ENCODE results near the gene ME3.
"Not testable (repeated sequence)": the region's sequence is repeated elsewhere in the genome, so short reads cannot be mapped to it uniquely, and the experiment has no call there.

ME3 gene

DNA sequence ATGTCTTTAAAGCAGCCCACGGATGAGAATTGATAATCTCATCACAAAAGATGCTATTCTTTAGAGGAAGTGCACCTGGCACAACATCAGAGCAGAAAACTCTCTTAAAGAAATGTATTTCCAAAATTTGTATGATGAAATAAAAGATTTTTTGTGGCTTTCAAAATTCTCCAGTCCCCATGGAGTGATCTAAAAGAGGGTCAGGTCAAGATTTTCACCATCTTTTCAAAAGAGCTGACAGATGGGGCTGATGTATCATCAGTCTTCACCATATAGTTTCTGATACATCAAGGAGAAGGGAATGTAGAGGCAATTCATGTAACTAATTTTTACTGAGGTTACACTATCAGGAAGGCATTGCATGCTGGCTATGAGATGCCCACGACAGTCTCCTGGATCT is 11.7 kb downstream of the ME3 start:
- DNase-seq: no peak

DNA sequence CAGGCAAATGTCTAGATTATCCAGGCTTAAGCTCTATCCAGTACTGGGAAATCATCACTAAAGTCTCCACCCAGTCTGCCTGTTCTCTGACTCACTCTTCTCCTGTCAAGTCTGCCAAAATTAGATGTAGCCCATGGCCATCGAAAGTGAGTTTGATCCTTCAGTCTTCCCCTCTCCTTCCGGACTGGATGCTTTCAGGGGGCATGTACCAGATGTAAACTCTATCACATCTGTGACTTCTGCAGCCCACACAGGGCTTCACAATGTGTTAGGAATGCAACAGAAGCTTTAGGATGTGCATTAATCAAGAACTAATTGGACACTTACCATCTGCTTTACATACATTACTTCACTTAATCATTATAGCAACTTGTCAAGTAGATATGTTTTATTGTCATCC is 12.3 kb downstream of the ME3 start:
- peak; percentile 98 for DNase-seq

DNA sequence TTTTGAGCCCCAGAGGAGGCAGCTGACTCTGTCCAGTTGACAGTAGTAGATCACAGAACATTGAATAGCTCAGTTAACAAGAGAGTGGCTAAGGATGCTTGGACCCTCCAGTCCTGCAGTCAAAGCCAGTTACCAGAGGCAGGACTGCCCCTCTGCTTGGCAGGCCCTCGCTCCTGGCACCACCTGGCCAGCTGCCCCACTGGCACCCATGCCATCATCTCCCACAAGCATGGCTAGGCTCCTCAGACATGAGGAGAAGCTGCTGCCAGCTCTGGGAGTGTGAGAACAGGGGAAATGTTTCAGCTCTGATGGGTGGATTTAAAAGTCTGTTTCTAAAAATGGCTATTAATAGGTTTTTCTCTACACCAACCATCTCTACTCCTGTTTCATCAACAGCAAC is 13.9 kb downstream of the ME3 start:
- DNase-seq: no peak

DNA sequence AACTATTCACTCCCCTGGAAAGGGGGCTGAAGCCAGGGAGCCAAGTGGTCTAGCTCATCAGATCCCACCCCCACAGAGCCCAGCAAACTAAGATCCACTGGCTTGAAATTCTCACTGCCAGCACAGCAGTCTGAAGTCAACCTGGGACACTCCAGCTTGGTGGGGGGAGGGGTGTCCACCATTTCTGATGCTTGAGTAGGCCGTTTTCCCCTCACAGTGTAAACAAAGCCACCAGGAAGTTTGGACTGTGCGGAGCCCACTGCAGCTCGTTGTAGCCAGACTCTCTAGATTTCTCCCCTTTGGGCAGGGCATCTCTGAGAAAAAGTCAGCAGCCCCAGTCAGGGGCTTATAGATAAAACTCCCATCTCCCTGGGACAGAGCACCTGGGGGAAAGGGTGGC is 27.2 kb downstream of the ME3 start:
- not testable (repeated sequence) for DNase-seq

DNA sequence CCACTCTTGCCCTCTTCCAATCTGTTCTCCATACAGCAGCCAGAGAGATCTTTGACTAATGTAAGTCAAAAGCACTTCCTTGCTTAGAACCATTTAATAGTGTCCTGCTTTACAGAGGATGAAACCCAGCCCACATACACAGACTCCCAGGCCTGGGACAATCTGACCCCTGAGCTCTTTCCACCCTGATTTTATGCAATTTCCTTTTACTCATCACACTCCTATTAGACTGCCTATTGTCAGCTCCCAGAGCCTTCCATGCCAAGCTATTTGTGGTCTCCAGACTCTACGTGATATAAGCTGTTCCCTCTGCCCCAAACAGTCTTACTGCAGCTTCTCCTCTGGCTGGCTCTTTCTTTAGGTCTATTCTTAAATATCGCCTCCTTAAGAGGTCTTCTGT is 28.1 kb downstream of the ME3 start:
- peak; percentile 33 for DNase-seq

DNA sequence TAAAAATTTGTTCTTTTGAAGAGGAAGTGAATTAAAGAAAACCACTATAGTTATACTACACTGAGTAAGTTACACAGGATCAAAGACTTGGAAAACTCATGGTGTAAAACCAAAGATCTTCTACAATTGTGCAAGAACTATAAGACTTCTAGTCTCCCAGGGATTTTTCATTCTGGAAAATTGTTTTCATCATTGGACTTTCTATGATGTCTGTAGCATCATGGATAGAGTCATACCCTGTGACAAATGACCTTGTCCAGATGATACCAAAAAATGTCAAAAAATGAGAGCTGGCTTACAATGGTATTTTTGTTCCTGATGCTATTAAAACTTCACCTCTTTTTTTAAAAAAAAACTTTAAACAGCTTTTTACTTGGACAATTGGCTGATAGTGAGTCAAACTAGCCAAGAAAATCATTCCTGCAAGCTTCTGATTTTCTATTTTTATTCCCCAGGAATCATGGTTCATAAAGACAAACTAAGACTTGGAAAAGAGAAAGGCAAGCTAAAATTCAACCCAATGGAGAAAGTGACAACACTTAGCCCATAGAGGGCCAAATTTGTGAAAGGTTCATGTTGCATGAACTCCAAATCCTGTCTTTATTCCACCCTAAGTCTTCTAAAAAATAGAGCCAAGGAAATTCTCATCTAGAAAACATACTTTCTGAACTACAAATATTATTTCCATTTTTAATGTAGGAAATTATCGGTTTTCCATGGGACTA is 30.7 kb downstream of the ME3 start:
- DNase-seq: no peak

DNA sequence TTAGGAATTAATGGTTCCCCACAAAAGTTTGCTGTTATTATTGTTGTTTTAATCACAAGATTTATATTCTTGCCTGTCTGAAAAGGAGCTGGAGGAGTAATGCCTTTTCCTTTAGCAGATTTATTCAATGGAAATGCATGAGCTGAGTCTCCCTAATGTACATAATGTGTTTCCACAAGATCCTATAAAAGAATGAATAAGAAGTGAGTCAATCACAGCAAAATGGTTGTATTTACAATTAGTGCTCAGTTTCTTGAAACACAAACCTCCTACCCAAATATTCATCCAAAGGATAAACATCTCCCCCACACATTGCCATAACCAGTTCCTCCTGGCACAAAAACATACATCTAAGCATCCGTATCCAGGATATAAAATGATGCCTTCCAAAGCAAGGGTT is 33.3 kb downstream of the ME3 start:
- peak; percentile 56 for DNase-seq

DNA sequence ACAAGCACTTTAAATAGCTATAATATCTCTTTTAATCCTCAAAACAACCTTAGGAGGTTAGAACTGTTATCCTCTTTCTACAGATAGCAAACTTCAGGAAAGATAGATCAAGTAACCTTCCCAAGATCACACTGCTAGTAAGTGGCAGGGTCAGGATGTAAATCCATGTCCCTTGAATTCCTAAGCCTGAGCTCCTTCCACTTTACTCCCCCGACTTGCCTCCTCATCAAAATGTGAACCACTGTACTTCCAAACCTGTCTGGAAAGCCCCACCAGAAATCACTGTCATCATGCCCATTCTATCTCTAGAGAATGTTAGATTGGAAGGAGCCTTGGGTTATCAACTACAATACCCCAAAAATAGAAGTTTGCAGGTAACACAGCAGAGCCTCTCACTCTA is 33.7 kb downstream of the ME3 start:
- DNase-seq: no peak

DNA sequence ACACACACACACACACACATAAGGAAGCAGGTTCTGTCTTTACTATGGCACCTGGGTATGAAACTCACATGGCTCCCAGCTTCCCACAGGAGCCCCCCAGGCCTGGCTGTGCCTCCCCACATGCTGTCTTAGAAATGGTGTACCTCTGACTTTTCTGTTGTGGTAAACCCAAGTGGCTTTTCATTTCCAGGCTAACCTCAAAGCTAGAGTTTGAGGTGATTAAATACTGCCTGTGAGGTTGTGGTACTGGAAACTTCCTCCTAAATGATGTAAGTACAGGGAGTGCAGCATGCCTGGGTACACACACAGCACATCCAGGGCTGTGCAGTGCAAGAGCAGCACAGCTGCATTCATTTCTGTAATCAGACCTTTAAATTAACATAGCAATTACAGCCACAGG is 34.4 kb downstream of the ME3 start:
- no peak for DNase-seq

DNA sequence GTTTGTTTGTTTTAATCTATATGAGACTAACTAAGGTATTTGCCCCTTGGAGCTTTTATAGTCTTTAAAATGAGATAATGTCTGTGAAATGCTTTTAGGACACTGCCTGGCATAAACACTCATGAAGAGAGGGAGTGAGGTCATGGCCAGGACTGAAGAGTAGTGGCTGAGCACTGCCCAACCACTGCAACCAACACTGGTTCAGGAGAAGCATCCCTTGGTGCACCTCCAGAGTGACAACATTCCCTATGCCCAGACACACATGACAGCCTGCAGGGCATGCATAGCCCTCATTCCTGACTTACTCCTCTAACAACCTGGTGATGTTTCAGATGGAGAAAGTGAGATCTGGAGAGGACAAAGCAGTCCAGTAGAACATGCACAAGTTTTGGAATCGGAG is 36.1 kb downstream of the ME3 start:
- no peak for DNase-seq

DNA sequence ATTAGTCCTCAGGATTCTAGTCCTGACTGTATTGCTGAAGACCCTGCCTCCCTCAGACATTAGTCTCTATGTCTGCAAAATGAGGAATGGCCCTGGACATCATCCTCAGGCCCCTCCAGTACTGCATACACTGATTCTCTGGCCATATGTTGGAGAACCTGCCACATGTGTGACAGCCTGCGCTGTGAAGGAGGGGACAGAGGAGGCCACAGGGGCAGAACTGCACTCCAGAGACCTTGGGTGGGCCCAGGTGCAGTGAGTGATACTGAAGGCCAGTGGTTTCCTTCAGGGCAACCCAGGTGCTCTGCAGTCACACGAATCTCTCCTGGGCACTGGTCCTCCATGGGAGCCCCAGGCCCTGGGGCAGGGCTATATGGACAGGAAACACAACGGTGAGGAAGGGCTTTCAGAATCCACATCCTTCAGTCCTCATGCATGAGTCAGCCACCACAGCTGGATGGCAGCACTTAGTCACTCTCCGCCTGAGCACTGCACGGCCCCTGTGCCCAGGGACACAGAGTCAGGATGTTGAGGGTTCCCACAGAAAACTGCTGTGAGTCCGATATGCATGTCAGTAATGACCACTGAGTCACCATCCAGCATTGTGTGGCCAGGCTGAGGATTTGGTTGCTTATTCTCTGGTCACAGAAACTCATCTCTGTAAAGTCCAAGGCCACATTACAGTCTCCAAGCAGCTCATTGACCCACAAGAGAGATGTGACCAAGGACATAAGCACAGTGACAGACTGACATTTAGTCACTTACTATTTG is 39.7 kb downstream of the ME3 start:
- DNase-seq: peak; percentile 94

DNA sequence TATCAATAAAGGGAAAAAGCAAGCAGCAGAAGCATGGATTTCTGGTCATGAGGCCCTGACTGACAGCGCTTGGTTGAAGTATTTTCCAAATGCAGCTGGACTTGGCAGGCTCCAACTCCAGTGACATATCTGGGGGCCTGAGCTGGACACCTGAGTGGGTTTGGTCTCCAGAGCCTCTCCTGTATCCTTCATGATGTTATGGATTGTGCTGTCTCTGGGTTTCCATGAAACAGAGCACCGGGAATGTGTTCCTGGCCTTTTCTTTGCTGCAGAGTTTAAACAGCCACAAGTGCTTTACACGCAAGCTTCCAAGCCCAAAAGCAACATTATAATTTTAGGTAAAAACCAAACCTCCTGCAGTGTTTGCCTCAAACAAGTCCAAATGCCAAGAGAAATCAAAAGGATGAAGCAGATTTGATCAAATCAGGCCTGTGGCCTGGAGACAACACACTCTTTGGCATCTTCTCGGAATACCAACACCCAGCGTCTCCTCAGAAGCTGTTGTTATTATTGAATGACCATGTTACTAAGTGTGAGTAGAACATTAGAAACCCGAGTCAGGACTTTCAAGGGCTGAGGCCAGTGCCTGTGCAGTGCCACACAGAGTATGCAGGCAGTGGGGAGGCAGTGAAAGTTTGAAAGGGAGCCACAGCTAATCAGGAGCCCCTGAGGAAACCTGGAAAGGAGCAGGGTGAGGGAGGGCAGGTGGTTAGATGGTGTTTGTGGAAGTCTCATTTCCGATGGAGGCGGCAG is 42.0 kb downstream of the ME3 start:
- DNase-seq: no peak

DNA sequence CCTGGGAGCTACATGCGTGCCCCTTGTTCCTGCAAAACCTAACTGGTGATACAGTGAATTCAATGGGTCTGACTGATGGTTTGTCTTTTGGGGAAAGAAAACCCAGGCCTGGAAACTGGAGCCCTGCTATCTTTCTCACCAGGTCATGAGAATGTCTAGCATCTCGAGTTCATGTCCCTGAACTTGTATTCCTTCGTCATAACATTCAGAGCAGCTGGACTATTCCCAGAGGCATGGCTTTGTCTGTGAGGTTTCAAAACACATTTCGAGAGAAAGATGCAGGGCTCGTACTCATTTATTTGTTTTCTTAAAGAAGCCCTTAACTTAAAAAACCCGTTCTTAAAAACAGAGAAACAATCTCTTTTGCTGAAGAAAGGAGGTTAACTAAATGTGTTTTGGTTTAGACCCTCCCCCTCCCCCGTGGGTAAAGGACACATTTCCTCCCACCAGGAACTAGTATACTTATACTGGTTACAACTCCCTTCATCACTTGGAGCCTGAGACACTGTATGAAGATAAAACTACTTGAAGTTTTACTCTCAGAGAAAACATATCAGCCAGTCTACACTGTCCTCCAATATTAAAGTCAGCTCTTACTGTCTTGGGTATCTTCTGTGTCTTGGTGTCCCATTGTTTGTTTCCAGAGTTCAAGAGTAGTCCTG is 43.2 kb downstream of the ME3 start:
- no peak for DNase-seq

DNA sequence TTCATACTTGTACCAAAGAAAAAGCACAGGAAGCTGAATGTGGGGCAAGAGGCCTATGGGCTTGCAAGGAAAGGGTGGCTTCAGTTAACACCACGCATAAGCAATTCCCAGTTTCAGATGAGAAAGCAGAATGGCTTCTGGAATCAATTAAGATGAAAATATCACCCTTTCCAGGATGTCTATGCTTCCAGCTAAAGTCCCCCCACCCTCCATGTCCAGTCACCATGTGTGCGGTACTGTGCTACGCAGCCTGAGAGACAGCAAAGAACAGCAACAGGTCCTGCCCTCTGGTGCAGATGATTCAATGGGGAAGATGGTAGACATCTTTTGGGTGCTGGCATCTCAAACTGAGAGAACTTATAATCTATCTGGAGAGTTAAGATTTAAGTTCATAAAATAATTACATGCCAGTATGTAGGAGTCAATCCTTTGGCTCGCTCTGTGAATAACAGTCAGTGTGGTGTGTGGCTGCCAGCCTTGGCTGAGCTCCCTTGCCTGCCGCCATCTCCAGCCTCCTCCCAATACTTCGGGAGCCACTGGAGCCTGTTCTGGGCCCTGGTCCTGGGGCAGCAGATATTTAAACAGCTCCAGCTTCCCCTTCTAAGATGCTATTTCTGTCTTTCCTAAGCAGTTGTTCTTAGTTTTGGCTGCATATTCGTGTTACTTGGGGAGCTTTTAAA is 44.5 kb downstream of the ME3 start:
- peak; percentile 67 for DNase-seq

DNA sequence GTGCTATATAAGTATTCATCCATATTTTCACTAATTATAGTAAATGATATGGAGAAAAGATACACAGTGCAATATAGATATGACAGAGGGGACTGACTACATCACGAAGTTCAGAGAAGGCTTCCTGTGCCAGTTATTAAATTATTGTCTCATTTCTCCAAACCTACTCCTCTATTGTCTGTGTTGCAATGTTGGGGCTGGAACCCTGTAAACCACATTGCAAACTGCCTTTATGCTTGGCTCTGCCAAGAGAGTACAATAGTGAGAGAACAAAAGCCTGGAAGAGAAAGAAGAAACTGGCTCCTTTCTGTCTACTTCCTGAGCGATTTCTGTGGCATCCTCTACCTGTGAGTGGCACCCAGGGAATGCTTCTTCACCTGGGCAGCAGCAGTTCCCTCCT is 46.4 kb downstream of the ME3 start:
- no peak for DNase-seq

DNA sequence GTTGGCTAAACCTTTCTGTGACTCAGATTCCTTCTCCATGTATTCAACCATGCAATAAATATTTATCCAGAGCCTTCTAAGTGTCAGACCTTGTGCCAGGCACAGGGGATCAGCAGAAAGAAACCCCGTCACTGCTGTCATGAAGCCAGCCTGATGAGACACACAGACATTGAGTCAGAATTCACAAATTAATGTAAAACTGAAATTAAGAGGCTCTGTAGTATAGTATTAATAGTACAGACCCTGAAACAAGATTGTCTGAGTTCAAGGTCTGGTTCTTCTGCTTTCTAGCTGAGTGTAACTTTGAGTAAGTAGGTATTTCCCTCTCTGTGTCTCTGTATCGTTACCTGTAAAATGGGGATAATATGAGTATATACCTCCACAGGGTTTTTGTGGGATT is 46.9 kb downstream of the ME3 start:
- DNase-seq: no peak

DNA sequence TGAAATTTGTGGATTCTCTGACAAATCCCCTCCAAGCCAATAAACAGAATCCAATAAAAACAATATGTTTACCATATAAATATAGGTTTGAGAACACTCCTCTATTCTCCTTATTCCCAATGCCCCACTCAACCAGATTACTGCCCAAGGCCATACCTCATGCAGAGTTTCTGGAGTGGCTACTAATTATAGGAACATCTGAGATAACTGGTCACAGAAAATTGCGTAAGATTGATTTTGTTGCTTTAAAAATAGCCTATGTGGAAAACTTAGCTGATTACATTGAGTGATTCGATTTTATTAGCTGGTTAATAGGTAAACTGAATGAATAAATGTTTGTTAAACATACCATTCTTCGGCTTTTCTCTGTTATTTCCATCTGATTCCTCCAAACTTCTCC is 48.0 kb downstream of the ME3 start:
- no peak for DNase-seq

DNA sequence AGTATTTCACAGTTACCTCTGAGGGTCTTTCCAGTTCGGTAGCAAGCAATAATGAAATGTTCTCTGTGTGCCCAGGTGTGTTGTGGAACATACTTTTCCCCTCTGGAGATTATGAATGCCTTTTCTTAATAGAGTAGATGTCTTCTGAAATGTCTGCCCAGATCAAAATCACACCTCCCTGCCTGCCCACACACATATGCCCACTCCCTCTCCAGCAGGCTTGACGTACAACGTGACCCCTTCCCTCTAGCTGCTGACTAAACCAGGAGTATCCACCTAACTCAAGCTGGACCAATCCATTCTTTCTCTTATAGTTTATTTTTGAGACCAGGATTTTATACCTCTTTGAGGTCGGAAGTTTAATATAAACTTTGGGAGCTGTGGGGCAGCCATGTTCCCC is 48.7 kb downstream of the ME3 start:
- no peak for DNase-seq

DNA sequence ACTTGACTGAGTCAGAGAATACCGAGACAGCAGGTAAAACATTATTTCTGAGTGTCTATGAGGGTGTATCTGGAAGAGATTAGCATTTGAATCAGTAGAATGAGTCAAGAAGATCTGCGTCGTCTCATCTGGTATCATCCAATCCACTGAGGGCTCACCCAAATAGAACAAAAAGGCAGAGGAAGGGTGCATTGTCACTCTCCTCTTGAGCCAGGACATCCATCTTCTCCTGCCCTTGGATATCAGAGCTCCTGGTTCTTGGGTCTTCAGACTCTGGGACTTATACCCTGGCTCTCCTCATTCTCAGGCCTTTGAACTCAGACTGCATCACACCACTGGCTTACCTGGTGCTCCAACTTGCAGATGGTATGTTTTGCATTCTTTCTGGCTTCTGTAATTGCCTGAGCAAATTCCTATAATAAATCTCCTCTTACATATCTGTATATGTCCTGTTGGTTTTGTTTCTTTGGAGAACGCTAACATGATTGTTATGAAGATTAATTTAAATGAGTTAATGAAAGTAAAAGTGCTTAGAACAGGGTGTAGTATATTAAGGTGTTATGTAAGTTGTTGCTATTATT is 49.3 kb downstream of the ME3 start:
- no peak for DNase-seq

DNA sequence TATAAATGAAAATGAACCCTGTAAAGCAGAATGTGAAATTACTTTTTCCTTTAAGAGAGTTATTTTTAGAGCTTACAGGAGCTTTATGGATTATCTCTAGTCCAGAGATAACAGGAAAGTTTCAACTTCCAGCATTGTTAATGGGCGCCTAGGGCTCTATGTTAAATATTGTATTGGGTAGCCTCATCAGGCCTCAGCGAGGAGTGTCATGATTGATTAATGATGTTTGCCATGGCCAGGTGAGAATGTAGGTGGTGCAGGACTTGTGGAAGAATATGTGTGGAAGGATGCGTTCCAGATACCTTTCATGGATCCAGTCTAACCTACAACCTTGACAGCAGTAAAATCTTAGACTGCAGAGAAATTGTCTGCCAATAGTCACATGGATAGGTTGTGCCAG is 50.6 kb downstream of the ME3 start:
- no peak for DNase-seq

DNA sequence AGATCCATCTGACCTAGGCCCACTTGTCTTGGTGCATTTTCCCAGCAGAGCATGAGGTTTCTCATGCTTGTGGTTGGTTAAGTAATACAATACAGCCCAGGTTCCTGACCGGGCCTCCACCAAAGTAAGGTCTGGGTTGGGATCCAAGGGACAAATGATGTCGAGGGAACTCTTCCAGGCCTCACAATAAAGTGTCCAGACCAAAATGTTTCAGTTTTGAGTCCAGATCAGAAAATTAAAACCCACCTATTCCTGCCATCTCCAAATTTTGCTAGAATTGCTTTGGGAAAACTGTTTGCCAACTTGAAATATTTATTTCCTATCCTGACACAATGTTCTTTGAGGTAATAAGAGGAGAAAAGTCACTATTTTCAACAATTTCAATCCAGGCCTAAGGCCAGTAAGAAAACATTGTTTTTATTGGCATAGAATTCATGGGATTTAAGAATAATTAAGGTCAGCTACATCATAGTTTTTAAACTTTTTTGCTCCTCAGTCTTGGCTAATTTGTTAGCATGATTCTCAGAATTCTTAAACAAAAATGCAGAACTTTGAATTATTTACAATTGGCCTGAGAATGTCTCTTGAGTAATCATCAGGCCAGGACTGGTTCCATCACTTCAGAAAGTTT is 51.4 kb downstream of the ME3 start:
- peak; percentile 70 for DNase-seq

DNA sequence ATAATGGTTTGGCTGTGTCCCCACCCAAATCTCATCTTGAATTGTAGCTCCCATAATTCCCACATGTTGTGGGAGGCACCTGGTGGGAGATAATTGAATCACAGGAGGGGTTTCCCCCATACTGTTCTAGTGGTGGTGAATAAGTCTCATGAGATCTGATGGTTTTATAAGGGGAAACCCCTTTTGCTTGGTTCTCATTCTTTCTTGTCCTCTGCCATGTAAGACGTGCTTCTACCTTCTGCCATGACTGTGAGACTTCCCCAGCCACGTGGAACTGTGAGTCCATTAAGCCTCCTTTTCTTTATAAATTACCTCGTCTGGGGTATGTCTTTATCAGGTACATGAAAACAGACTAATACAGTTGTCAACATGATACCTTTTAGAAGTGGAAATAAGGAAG is 53.0 kb downstream of the ME3 start:
- DNase-seq: not testable (repeated sequence)
